CD4-positive, alpha-beta T cell treated with Interleukin-12 subunit alpha and Interleukin-12 subunit beta, for 1 hour (primary cell): Measurements from ENCODE around the gene GSTK1.
A peak's percentile ranks its signal among the peaks of the same experiment; 100 is the strongest.
"Not testable (repeated sequence)": the region's sequence is repeated elsewhere in the genome, so short reads cannot be mapped to it uniquely, and the experiment has no call there.

Experiments
- DNase-seq: peaks from one replicate; pipeline ENCODE4 v3.0.0-alpha.2; 2020

The GSTK1 gene

DNA sequence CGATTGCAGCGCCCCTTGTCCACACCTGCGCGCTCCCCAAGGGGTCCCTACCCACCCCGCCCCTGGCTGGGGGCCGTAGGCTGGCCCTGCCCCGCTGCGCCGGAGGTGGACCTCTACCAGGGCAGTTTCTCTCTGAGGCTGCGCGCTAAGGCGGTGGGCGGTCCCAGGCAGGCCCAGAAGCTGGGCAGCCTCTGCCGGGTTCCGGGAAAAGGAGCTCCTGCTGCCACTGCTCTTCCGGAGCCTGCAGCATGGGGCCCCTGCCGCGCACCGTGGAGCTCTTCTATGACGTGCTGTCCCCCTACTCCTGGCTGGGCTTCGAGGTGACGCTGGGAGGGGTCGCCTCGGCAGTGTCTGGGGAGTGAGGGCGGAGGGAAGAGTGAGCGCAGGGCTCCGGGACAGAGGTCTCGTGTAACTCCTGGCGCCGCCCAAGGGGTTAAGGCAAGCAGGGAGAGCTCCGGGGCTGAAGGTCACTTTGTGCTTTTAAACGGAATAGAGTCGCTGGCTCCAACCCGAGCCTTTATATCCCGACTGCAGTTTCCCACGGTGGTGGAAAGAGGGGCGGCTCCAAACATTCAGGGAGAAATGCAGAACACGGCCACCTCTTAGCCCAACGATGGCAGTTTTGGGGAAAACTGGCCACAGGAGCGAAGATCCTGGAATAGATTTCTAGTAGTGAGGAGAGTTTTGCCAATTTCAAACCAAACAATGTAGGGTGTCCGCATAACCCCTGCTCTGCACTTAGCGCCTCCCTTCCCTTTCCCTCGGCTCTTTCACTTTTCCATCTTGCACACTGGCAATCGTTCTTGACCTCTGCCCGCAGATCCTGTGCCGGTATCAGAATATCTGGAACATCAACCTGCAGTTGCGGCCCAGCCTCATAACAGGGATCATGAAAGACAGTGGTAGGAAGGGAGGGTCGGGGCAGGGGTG is at the start of gene GSTK1:
GSTK1 (plus strand) TSS at position 176 of the 930 bp plus-strand sequence; CDS start at position 249, 73 bp downstream.
- DNase-seq = peak; percentile 81

GRCh38 chr7:143213478-143213877 is 49.8 kb upstream of the GSTK1 start:
- DNase-seq = not testable (repeated sequence)

DNA sequence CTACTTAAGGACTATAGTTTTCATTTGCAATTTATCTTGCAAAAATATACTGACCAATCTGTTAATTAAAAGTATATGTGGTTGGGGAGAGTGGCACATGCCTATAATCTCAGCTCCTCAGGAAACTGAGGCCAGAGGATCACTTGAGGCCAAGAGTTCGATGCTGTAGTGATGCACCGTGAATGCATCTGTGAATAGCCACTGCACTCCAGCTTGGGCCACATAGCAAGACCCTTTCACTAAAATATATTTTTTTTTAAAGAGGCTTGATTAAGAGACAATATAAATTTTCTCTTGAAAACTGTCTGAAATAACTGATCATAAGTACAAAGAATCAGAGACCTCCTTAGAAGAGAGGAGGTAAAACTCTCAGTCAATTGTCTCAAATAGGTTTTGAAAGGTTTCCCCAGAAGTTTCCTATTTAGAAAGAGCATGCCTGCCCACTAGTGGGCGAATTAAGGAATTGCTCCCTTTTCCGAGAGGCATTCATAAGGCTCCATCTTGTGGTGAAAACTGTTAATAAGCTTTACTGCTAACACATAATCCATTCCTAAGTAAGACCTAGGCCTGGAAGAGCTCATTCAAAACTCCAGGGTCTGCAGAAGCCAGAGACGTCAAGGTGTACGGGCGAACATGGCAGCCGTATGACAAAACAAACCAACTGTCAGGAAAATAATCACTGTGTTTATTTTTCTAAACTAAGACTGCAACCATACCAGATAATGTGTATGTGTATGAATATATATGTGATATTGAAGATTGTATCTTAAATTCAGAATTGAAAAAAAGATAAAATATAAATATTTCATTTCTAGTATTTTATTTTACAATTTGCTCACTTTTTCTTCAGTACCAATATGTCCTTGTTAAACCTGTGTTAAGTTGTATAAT is 48.2 kb upstream of the GSTK1 start:
- peak; percentile 83 for DNase-seq

DNA sequence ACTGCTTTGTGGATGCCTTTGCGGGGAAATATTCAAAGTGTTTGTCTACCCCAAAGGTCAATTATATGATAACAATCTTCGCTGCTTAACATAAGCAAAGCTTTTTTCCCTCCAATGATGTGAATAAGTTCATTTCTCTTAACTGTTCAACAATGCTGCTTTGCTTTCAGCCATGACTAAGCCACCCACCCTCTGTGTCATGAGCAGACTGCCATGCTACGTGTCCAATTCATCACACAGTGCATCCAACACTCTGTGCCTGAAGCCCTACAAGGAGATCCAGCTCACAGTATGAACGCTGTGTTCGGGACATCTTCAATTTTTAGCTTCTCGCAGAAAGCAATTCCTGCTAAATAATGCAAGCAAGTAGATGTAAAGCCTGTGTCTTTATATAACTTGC is 47.1 kb upstream of the GSTK1 start:
- DNase-seq = no peak

GRCh38 chr7:143216686-143217085 is 46.6 kb upstream of the GSTK1 start:
- no peak for DNase-seq

- DNase-seq = no peak
Measured at GRCh38 chr7:143217806-143218205, 45.4 kb upstream of the GSTK1 start.

DNA sequence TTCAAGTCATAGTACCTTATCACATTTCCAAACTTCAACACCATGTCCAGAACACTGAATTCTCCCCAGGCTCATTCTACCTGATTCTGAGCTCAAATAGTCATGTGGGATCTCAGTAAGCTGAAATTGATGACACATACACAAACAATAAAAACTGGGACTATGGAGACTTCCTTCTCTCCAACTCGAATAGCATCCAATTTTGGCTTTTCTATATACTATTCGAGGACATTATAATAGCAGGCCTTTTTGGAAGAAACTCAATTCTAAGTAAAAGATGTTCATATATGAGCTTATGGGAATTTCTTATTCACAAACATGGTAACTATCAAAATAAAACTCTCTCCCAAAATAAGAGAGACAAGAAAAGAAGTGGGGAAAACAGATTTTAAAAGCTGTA is 42.0 kb upstream of the GSTK1 start:
- no peak for DNase-seq

DNA sequence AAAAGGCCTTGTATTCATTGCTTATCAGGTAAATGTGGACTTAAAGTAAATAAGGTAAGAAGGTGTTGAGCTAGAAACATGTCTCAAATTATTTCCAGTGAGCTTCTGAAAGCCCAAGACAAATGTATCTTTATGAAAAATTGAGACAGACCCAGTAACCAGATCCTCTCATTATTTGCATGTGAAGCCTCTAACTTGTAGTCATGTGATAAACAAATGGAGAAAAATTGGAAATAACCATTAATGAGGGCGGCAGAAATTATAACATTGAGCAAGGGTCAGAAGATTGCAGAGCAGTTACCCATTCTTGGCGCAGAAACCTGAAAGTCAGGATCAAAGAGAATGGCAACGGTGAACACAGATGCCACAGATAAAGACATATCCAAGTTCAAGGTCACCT is 41.5 kb upstream of the GSTK1 start, which contains the start of gene TAS2R40:
TAS2R40 (plus strand) TSS at position 301 of the 400 bp plus-strand sequence; CDS start at position 343, 42 bp downstream.
- no peak for DNase-seq

- DNase-seq = no peak
Measured at GRCh38 chr7:143222782-143223181, 40.5 kb upstream of the GSTK1 start.

- DNase-seq = no peak
Measured at GRCh38 chr7:143223784-143224183, 39.5 kb upstream of the GSTK1 start.

GRCh38 chr7:143225047-143225446 is 38.2 kb upstream of the GSTK1 start:
- DNase-seq = no peak

GRCh38 chr7:143227806-143228205 is 35.4 kb upstream of the GSTK1 start:
- no peak for DNase-seq

DNA sequence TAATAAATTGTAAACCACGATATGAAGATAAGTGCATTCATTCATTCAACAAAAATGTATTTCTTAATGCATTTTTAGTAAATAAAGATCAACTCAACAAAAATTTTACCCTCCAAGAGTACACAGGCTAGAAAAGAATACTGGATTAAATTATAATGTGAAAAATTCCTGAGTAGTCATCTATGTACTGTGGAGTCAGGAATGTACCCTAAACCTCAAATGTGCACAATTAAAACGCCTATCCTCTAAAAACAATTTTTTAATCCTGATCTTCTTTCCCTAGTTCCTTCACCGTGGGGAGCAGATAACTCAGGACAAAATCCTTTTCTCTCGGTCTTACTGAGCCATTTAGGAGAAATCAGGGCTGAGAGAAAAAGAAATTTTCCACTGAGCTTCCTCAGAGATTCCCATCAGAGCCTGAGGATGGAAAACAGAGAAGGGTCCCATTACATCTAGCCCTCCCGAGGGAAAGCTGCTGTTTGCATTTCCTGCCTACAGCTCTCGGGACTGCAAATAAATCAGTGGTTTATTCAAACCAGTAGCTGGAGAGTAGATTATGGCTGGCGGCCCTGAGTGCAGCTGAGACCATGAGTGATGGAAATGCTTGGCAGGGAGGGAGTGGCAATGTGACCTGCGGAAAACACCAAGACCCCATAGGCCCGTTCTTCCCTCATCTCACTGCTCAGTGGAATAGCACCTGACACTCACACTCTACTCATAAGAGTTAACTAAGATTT is 34.0 kb upstream of the GSTK1 start:
- DNase-seq = no peak

DNA sequence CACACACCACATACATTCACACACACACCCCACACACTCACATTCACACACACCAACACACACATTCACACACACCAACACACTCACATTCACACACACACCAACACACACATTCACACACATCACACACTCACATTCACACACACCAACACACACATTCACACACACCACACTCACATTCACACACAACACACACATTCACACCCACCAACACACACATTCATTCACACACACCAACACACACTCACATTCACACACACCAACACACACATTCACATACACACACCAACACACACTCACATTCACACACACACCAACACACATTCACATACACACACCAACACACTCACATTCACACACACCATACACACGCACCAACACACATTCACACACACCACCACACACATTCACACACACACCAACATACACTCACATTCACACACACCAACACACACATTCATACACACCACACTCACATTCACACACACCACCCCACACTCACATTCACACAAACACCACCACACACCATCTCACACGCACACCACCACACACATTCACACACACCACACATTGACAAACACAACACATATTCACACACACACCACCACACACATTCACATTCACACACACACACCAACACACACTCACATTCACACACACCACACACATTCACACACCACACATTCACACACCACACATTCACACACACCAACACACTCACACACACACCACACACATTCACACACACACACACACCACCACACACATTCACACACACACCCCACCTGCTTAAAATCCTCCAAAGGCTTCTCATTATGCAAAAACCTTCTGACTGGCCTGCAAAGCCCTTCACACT is 32.4 kb upstream of the GSTK1 start:
- DNase-seq = no peak

DNA sequence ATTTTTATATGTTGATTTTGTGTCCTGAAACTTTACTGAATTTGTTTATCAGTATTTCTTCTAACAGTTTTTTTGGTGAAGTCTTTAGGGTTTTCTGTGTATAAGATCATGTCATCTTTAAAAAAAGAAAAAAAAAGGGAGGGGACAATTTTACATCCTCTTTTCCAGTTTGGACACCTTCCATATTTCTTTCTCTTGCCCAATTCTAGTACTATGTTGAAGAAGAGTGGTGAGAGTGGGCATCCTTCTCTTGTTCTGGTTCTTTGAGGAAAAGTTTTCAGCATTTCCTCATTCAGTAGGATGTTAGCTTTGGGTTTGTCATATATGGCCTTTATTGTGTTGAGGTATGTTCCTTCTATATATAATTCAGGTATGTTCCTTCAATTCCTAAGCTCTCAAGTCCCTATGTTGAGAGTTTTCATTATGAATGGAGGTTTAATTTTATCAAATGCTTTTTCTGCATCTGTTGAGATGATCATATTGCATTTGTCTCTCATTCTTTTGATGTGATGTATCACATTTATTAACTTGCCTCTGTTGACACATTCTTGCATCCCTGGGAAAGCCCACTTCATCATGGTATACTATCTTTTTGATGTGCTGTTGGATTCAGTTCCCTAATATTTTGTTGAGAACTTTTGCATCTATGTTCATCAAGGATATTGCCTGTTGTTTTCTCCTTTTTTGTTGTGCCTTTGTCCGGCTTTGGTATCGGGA is 29.3 kb upstream of the GSTK1 start:
- no peak for DNase-seq

- DNase-seq = no peak
Measured at GRCh38 chr7:143234533-143234875, 28.7 kb upstream of the GSTK1 start.

GRCh38 chr7:143235561-143235960 is 27.7 kb upstream of the GSTK1 start:
- DNase-seq = no peak

- DNase-seq = no peak
Measured at GRCh38 chr7:143236408-143236990, 26.7 kb upstream of the GSTK1 start.

DNA sequence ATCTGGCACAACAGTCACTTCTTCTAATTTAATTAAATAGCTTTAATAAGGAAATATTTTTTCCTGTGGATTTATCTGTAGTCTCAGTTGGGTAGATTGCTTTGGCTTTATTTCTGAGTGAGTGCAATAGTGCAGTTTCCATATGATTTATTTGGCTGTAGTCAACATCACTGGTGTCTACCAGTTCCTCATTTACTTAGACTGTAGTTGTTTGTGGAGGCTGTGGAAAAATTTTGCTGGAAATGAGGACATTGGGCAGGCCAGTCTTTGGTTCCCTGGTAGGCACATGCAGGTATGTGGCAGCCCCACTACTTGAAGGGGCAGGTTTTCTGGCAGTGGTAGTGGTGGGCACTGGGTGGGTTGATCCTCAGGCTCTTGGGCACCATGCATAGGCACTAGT is 25.9 kb upstream of the GSTK1 start:
- DNase-seq = no peak

GRCh38 chr7:143238289-143238980 is 24.8 kb upstream of the GSTK1 start:
- DNase-seq = no peak
